GM19238 (cell line): ENCODE results near the gene ART1.
"Not testable (repeated sequence)": the region's sequence is repeated elsewhere in the genome, so short reads cannot be mapped to it uniquely, and the experiment has no call there.

Experiments used
- DNase-seq: peaks from one replicate; pipeline ENCODE4 v3.0.0; 2011; ENCODE audit warnings: low spot score; ENCODE audit not compliant: insufficient read length

Gene ART1, protein sequence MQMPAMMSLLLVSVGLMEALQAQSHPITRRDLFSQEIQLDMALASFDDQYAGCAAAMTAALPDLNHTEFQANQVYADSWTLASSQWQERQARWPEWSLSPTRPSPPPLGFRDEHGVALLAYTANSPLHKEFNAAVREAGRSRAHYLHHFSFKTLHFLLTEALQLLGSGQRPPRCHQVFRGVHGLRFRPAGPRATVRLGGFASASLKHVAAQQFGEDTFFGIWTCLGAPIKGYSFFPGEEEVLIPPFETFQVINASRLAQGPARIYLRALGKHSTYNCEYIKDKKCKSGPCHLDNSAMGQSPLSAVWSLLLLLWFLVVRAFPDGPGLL

DNA sequence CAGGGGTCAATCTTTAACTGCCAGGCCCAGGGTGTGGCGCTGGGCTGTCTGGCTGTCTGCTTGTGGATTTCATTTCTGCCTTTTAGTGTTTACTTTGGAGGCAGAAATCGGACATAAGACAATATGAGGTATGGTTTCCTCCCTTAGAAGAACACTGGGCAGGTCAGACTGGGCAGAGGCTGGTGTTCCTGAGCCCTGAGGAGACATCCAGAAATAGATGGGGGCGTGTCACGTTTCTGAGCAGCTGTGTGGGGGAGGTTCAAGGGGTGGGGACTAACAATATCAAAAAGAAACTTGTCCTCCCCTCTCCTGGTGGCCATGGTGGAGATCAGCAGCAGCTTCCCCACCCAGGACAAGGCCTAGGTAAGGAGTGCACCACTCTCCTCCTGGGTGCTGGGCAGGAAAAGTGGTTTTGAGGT lies at the start of gene ART1:
ART1 (plus strand) TSS at position 312 of the 419 bp plus-strand sequence. CDS start 14,086 bp downstream, outside the sequence.
- DNase-seq, result no peak

DNA sequence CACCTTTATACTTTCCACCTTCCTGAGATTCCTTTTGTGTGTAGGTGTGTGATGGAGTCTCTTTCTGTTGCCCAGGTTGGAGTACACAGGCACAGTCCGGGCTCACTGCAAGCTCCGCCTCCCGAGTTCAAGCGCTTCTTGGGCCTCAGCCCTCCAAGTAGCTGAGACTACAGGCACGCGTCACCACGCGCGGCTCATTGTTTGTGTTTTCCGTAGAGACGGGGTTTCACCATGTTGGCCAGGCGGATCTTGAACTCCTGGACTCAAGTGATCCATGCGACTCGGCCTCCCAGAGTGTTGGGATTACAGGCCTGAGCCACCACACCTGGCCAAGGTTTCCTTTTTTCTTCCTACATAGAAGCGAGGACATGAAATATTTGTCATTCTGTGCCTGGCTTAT lies 47.2 kb upstream of the ART1 start:
- DNase-seq, result not testable (repeated sequence)

- DNase-seq, result not testable (repeated sequence)
These were observed 44.7 kb upstream of the ART1 start for GRCh38 chr11:3600201-3600600.

GRCh38 chr11:3604167-3604566 lies 40.8 kb upstream of the ART1 start:
- DNase-seq, result no peak

DNA sequence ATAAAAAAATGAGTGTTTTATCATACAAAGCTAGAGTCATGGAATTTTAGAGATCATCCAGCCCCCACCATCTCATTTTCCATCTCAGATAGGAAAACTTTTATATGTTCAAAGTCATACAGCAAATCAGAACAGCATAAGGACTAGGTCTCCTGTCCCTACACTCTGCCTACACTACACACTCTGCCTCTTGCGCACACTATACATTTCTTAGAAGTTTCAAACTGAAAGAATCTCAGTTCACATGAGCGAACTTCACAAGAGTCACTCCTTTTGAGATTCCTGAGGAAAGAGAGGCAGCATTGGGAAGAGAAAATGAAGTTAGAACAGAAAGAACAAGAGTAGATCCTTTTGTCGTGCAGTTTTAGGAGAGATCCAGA lies 39.7 kb upstream of the ART1 start:
- DNase-seq, result no peak

DNA sequence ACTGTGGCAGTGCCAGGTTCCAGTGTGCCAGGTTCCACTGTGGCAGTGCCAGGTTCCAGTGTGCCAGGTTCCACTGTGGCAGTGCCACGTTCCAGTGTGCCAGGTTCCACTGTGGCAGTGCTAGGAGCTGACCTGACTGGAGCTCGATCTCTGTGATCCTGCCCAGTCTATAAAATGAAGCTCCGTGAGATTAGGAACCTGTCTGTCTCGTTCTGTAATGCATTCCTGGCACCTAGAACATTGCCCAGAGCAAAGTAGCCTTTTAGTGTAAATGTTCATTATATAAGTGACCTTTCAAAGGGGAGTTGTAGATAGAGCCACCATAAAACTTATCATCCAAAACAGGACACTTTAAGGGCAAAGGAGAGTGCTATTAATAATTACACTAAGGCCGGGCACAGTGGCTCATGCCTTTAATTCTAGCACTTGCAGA lies 39.1 kb upstream of the ART1 start:
- DNase-seq, result no peak

GRCh38 chr11:3609416-3610265 lies 35.3 kb upstream of the ART1 start:
- DNase-seq, result no peak

DNA sequence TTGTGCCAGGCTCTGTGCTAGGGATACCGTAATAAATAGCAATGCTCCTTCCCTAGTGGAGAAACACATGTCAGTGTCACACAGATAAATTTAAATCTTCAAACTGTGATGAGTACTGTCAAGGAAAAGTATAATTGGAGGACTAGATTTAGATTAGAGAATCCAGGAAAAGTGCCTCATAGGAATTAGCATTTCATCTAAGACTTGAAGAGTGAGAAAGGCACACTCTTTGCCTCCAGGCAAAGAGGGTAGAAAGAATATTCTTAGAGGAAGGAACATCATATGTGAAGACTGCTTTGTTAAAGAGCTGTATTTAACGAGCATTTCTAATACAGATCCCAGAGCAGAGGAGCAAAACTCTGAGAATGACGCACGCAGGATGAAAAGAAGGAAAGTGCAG lies 34.1 kb upstream of the ART1 start:
- no peak for DNase-seq

DNA sequence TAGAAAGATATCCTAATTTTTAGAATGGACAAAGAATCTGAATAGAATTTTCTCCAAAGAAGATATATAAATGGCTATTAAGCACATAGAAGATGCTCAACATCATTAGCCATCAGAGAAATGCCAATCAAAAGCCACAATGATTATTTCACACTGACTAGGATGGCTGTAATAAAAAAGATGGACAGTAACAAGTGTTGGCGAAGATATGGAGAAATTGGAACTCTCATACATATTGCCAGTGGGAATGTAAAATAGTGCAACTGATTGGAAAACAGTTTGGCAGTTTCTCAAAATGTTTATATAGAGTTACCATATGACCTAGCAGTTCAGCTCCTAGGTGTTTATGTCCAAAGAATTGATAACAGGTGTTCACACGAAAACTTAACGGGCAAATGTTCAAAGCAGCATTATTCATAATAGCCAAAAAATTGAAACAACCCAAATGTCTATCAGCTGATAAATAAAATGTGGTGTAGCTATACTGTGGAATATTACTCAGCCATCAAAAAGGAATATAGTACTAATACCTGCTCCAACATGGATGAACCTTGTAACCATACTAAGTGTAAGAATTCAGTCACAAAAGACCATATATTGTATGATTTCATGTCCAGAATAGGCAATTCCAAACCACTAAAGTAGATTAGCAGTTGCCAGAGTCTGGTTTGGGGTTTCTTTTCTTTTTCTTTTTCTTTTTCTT lies 32.8 kb upstream of the ART1 start:
- DNase-seq, result no peak

DNA sequence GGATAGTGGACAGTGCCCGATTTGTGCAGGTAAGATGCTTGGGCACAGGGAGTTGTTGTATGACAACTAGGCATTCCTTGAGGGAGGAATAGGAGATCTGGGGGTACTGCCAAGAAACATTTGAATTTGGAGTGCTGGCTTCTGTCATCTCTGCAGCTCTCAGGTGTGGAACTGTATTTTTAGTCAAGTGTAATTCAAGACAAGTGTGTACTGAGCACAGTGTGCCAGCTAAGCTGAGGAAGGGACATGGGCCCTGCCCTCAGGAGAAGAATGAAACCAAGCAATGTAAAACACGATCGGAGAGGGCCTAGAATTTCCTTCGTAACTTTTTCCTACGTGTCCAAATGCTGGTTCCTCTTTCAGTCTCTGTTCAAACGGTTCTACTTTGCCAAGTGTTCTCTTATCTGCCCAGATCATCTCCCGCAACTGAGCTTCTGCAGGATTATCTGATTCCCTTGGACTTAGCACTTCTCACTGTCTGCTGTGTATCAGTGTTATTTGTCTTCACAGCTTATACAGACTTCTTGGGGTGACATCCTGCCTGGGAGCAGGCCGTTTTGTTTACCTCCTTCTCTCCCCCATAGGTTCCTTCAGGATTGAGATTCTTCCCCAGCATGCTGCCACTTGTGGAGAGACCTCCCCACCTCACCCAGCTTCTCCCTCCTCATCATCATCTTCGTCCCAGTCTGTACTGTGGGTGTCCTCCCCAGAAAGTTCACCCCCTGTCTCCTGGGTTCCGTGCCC lies 30.8 kb upstream of the ART1 start:
- no peak for DNase-seq

DNA sequence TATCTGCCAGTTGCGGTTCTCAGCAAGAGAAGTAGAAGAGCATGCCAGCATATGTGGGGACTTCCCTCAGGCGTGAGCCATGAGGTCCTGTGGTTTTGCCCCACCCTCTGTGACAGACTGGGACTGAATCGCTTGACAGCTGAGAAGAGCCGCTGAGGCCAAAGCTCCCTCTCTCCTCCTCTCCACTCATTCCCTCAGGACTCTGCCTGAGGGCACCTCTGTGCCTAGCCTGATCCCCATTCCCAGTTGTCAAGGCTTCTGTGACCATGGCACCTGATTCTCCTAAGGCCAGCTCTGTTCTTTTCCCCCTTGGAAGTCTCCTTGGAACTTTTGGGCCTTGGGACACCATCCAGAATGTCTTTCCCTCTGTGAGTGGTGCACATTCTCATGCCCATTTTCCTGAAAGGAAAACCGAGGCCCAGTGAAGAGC lies 30.2 kb upstream of the ART1 start:
- DNase-seq, result peak; percentile 39

GRCh38 chr11:3615998-3616397 lies 28.9 kb upstream of the ART1 start:
- DNase-seq, result no peak

GRCh38 chr11:3616721-3617460 lies 28.0 kb upstream of the ART1 start:
- no peak for DNase-seq

DNA sequence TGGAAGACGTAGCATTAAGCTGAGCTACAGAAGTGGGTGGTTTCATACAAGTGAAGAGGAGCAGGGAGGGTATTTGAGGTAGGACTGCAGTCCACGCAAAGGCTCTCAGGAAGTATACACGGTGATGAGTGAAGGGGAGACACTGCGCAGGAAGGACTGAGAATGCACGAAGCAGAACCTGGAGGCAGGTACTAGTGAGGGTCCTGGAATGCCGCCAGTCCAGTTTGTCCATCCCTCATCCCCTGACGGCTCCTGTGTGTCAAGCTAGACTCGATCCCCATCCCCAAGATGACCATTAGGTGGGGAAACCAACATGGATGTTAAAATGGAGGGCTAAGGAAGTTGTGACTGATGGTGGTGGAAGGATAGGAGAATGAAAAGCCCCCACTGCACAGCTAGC lies 26.9 kb upstream of the ART1 start:
- DNase-seq, result no peak

GRCh38 chr11:3622521-3622920 lies 22.4 kb upstream of the ART1 start:
- no peak for DNase-seq

DNA sequence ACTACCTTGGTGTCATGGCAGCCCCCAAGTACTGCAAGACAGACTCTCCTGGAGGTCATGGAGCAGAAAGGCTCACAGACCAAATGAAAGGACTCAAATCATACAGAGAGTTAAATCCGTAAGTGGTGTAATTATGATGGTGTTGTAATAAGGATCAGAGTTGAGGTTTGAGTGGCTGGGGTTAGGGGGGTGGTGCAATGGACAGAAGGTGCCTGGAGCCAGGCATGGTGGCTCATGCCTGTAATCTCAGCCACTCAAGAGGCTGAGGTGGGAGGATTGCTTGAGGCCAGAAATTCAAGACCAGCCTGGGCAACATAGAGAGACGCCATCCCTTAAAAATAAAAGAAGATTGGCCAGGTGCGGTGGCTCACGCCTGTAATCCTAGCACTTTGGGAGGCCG lies 21.8 kb upstream of the ART1 start:
- DNase-seq, result no peak

DNA sequence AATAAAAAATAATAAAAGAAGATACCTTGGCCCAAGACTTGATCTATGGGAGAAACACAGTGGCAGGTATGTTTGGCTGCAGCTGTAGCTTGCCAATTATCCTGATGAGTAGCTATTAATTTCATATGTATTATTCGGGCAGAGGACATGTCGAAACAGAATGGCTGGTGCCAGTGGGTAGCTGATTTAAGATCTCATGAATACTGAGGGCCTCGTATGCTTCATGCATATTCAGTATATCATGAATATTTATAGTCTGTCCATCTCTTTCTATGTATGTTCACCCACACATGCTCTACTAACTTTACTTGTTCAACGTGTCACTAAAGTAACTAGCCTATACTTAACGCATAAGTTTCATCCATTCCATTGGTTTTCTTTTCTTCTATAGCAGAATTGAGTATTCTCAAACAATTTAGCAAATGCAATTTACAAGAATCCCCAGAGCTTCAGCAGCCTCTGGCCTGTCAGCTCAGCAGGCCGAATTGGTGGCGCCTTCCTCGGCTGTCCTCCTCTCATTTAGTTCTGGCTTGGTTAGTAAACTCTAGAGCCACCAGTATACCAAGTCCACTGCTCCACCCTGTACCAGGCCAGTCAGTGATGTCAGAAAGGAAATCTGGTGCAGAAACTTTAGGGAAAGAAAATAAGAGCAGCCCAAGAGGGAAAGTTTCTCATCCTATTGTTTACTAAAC lies 21.0 kb upstream of the ART1 start:
- DNase-seq, result no peak

GRCh38 chr11:3626250-3626960 lies 18.5 kb upstream of the ART1 start:
- DNase-seq, result no peak

DNA sequence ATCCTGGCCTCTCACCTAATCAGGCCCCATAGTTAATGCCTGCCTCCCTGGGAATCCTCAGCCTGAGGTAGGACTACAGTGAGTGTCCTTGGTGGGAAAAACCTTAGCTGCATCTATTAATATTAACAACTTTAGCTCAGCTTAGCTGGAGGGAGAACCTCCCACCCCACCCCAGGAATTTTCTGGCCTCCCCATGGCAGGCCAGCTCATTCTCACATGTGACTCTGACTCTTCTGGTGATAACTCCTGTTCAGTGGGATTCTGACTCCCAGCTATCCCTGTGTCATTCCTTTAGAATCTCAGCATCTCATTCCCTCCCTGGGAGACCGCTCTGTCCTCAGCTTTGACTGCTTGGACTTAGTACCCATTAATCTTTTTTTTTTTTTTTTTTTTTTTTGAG lies 17.6 kb upstream of the ART1 start:
- DNase-seq, result no peak
